H1 (cell line): ENCODE data around the gene CDKN2C. TPM values are rescaled to one million over a fixed set of nuclear protein-coding genes. Genes with fewer than 3 reads are reported as not detected.

Source experiments
- CBX5 ChIP-seq: fragments of 300-800, 300-1000 bp; sonication (generic); IDR thresholded peaks from 2 replicates; pipeline ENCODE4 v1.7.1; 2016; ENCODE audit warnings: antibody characterized with exemption, low read length, low read depth
- CTBP2 ChIP-seq: IDR thresholded peaks from 2 replicates; pipeline ENCODE4 v1.7.0; 2011; ENCODE audit warnings: borderline replicate concordance, mild to moderate bottlenecking, moderate library complexity, mixed read lengths, low read length; ENCODE audit not compliant: insufficient read depth, insufficient read length
- ZNF274 ChIP-seq: IDR thresholded peaks from 2 replicates; pipeline ENCODE4 v1.7.0; 2012; ENCODE audit warnings: low read length, borderline replicate concordance; ENCODE audit errors: extremely low read depth
- polyA plus RNA-seq, 7 experiments: library from polyadenylated mRNA; depleted of rRNA in 3 of 7; stranded (reverse) in 5 of 7; unstranded in 2 of 7; fragments of >200 nt in 5 of 7; fragments of 200-250 nt in 2 of 7; gene quantifications; 1 replicate in 5 of 7; 2 replicates in 1 of 7; 4 replicates in 1 of 7; pipeline versions ENCODE4 v1.2.1 to v1.2.3, GENCODE V29; 2011 to 2013; ENCODE audit warnings: missing spikeins in 2 of 7, mixed read lengths in 2 of 7
- total RNA-seq: library from RNA; stranded (reverse); fragmentation: NEBNext Ultra II Directional; extraction: Animal tissue kit (Norgen Biotek cat#: 25700); gene quantifications from 2 replicates; pipeline ENCODE4 v1.2.1, GENCODE V29; 2021
- TF ChIP-seq, protein P1 (sequence below): IDR thresholded peaks from 2 replicates; pipeline ENCODE4 v1.6.1; 2011; ENCODE audit warnings: low read depth, mild to moderate bottlenecking, low read length; ENCODE audit not compliant: insufficient read depth

CDKN2C gene
- total and polyA plus RNA-seq, 2 of the 8 experiments (the other 6 are each of a cell fraction or from before 2014, with no cell fraction given): not detected

- TF ChIP-seq, protein P1, sequence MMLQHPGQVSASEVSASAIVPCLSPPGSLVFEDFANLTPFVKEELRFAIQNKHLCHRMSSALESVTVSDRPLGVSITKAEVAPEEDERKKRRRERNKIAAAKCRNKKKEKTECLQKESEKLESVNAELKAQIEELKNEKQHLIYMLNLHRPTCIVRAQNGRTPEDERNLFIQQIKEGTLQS: no peak
- TF ChIP-seq ZNF274: no peak
- no peak for TF ChIP-seq CBX5
- TF ChIP-seq CTBP2: no peak
Measured at GRCh38 chr1:50942334-50942733, 27.7 kb upstream of the CDKN2C start (continued).
